GM19395 (cell line): Measurements from ENCODE around the gene ATP13A2.
"Not testable (repeated sequence)": the region's sequence is repeated elsewhere in the genome, so short reads cannot be mapped to it uniquely, and the experiment has no call there.

ENCODE experiments used
- ATAC-seq: cut with Tn5 transposase; IDR thresholded peaks from one replicate; pipeline ENCODE4 v1.9.1; 2021; ENCODE audit warnings: mild to moderate bottlenecking, moderate library complexity; ENCODE audit not compliant: unreplicated experiment

ATP13A2 gene

DNA sequence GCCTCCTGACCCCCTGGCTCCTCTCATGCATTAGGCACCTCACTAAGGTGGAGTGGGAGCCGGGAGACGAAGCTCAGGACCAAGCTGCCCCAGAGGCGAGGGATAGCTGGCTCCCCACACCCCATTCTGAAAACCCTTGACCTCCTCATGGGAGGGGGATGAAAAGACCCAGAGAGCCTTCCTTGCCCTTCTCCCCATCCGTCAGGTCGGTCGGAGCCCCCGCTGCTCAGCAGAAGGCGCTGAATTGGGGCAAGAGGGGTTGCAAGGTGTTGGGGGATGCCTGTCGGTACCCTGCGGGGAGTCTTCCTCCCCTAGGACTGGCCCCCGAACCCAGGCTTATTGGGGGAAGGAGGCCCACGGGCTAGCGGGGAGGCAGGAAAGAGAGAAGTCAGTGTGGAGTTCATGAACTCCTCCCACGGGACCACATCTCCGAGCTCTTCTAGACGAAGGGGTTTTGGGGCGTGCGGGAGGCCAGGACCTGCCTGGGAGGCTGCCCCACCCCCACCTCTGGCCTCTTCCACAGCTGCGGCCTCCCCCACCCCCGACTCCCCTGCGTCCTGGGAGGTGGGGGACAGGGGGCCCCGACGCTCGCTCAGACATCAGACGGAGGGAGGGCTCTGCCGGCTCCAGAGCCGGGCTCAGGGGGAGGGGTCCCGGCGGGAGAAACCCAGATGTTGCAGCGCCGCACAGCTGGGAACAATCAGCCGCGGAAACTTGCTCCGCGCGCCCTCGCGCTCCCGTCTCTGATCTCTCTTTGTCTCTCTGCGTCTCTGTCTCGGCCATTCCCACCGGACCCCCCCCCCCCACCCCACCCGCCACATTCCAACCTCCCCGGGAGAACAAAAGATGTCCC lies 32.0 kb downstream of the ATP13A2 start:
- no peak for ATAC-seq

DNA sequence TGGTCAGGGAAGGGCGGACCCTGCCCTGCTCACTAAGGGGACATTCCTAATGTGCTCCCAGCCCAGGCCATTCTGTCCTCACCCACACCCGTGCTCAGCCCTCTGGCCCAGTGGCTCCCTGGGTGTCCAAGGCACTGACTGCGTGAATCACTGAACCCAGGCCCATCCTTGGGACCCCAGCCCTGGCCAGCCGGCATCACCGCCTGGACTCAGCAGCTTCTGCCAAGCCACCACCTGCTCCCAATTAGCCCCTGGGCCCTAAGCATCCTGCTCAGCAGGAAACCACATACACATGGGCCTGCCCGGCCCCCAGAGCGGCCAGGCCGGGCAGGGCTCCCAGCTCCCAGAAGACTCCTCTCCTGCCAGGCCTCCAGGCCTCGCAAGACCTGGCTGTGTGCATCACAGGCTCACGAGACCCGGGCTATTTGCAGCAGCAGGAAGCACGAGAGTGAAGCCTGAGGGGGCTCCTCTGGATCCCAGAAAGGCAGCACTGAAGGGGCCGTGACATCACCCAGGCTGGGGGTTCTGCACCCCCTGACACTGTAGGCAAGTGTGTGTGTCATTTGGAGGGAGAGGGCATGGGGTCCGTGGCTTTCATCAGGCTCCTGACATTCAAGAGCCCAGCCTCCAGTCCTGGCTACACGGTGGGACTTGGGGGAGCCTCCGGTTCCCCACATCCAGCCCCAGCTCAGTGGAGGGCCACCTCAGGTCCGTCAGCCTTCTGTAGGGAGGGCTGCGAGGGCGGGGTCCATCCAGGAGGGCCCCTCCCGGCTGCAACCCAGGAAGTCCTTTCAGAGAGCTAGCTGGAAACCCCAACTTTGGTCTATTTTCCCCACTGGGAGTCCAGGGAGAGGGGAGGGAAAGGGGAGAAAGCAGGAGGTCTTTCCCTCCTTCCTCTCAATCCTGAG lies 32.9 kb downstream of the ATP13A2 start:
- no peak for ATAC-seq

DNA sequence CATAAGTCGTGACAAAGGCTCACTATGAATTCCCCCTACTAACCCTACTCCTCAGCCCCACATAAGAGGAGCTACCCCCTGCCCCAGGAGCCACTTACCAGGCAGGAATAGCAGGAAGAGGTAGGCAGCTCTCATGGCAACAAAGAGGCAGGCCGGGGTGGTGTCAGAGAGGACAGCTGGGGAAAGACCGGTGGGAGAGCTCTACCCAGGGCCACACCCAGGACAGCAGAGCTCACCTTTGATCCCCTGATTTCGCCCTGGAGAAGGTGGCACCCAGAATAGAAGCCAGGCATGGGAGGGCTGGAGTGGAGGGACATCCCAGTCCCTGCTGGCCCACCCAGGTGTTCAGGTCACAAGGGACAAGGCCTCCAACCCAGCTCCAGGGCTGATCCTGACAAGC lies 33.6 kb downstream of the ATP13A2 start:
- ATAC-seq = no peak

DNA sequence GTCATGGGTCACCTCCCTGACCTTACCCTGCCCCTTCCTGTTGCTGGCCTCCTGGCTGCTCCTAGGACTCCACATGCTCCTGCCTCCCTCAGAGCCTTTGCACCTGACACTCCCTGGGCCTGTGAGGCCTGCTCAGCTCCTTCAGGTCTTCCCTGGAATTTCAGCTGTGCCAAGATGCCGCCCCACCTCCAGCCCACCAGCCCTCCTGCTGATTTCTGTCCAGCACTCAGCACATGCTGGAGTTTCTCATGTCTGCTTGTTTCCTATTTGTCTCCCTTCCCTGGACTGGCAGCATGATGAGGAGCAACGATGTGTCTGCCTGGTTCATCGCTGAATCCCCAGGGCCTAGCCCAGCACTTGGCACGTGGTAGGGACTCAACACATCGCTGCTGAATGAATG lies 34.4 kb downstream of the ATP13A2 start:
- no peak for ATAC-seq

DNA sequence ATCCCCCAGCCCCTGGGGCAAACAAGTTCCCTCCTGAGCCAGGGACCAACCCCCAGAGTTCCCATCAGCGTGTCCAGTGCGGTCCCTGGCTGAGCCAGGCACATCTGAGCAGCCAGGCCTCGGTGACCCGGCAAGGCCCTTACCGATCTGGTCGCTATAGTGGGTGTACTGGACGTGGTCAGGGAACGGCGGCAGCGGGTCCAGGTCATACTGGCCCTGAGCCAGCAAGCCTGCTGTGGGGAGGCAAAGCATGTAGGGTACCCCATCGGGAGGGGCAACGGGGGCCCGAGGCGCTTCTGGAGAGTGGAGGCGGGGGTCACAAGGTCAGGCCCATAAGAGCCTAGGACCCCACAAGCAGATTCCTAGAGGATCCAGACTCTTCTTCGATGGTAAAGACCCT lies 34.8 kb downstream of the ATP13A2 start:
- no peak for ATAC-seq

DNA sequence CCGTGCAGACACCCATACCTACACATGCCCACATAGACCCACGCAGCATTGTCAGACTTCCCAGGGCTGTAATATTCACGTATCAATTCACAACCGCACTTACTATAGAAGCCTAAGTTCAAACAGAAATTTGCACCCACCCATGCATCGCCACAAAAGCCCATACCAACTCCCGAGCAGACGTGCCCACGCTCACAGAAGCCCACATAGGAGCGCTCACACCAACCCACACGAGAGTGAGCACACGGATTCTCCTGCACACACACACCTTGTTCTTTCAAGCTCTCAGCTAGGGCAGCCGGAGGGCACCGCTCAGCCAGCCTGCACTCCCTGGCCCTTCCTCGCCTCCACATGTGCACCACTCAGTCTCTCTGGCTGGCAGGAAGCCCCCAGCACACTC lies 35.9 kb downstream of the ATP13A2 start:
- ATAC-seq = no peak

DNA sequence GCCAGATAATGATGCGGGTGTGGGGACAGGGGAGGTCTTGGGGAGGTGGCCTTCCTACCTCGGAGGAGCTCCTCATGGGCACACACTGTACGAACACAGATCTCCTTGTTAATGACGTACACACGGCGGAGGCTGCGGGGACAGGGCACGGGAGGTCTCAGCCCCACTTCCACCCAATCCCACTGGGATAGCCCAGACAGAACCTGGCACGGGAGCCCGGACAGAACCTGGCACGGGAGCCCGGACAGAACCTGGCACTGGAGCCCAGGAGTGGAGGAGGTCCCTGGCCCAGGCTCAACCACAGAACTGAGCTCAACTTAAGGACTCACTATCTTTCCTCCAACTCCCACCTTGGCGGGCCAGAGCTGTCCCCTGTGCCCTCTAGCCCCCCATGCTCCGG lies 36.5 kb downstream of the ATP13A2 start:
- no peak for ATAC-seq

DNA sequence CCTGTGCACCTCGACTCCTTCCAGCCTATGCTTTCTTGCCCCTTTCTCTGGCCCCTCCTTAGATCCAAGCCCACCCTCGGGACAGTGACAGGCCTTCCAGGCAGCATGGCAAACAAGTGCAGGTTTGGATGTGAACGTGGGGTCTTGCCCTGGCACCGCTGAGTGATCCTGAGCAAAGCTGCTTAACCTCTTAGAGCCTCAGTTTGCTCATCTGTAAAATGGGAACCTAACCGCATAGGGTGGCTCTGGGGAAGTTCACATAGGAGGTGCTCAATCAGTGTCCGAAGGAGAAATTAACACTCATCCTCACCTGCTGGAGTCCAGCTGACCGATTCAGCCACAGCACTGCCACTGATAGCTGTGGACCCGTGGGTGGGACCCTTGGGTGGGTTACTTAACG lies 38.5 kb downstream of the ATP13A2 start:
- ATAC-seq = no peak

DNA sequence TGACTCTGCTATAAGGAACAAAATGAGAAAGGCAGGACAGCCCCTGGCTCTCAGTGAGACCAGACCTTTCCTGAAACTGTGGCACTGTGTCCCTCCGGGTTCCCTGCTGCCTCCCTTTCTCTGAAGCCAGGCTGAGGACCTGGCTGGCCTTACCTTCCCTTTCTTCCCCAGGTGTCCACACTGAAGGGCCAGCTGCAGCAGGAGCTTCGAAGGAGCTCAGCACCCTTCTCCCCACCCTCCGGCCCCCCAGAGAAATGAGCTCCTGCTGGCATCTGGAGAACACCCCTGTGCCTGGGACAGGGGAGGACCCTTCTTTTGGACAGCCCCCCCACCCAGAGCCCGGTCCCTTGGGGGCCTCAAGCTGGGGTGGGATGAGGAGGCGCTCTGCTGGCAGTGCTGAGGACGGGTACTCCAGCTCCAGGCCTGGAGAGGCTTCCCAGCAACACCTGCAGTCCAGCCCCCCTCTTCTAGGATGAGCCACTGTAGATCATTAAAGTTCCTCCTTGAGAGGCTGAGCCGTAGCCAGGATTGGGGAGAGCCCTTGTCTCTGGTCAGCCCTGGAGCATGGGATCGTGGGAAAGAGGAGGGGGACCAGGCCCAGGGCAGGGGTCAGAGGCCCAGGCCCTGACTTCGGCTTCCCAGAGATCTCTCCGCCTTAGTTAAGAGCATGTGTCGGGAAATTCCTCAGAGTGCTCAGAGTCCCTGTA lies 39.4 kb downstream of the ATP13A2 start:
- no peak for ATAC-seq

DNA sequence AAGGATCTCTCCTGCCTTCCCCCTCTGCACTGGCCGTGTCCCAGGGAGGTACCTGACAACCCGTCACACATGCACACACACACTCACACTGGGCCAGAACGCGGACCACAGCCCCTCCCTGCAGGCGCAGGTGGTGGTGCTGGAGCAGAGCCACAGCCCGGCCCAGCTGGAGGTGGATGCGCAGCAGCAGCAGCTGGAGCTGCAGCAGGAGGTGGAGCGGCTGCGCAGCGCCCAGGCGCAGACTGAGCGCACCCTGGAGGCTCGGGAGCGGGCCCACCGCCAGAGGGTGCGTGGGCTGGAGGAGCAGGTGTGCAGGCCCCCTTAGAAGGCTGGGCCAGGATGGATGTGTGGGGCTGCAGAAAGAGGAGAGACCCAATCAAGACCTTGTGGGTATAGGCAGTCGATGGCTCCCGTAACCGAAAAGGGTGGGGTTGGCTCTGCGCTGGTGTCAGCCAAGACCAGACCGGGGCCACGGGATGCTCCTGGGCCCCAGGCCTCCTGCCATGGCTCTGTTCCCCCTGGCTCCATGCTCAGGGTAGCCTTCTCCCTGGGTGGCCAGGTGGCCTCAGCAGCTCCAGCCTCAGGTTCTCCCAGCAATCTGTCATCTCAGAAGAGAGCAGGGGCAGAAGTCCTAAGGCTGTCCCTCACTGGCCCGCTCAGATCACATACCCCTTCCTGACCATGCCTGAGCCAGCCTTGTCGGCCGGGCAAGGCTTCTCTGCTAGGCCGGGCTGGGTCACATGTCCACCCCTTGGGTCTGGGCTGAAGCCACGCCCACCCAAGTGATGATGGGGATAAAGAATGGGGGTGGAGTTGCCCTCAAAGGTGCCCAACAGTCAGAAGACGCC lies 40.2 kb downstream of the ATP13A2 start:
- no peak for ATAC-seq

DNA sequence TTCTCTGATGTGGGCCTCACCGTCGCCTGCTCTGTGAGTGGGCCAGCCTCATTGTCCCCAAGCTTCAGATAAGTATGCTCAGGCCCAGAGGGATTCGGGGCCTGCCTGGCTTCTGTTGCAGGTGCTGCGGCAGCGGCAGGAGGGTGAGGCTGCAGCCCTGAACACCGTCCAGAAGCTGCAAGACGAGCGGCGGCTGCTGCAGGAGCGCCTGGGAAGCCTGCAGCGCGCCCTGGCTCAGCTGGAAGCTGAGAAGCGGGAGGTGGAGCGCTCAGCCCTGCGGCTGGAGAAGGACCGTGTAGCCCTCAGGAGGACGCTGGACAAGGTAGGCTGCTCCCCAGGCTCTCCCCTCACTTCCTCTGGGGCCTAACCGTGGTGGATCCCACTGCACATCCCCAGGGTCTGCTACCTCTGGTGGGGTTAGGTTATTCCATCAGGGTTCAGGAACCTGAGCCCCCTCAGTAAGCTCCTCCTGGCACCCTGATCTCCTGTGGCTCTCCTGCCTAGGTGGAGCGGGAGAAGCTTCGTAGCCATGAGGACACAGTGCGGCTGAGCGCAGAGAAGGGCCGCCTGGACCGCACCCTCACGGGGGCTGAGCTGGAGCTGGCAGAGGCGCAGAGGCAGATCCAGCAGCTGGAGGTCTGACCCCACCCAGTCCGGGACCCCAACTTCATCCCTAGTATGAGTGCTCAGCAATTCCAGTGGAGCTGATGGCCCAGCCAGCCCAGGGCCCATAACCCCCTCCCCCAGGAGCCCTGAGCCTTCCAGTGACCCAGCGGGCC lies 41.4 kb downstream of the ATP13A2 start:
- no peak for ATAC-seq

DNA sequence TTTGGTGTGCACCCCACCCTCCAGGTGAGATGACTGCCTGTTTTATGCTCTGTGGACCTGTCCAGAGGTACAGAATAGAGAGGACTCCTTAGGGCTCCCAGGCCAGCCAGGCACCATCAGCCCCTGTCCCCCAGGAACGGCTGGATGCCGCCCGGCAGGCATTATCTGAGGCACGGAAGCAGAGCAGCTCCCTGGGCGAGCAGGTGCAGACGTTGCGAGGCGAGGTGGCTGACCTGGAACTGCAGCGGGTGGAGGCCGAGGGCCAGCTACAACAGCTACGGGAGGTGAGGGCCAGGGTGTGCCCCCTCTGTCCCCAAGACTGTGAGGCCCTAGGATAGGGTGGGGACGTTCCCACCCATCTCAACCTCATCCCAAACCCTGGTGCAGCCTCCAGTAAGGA lies 42.1 kb downstream of the ATP13A2 start:
- no peak for ATAC-seq

DNA sequence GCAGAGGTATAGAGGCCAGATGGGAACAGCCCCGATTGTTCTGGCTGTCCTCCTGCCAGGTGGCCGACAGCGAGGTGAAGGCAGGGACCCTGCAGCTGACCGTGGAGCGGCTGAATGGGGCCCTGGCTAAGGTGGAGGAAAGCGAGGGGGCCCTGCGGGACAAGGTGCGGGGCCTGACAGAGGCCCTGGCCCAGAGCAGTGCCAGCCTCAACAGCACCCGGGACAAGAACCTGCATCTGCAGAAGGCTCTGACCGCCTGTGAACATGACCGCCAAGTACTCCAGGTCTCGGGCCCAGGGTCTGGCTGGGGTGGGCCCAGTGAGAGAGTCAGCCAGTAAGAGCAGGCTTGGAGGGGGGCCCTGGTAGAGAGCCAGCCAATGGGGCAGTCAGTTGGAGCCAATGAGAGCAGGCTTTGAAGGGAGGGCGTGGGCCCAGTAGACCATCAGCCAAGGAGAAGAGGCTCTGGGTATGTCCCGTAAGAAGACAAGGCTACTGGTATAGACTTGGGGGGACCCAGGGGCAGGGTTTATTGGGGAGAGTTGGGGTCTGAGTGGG lies 42.6 kb downstream of the ATP13A2 start:
- no peak for ATAC-seq

DNA sequence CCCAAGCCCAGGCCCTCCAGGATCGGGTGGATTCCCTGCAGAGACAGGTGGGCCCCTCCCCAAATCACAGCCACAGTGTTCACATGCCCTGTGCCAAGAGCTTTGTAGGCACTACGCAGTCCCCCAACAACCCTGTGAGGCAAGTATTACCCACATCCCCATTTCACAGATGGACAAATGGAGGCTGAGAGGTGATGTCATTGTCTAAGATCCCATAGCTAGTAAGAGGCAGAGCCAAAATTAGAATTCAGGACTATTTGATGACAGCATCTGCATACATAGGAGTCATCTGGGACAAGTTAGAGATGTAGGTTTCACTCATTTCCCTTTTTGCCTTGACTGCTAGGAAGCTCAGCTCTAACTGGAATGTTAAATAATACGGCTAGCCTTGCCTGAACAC lies 43.4 kb downstream of the ATP13A2 start:
- no peak for ATAC-seq

DNA sequence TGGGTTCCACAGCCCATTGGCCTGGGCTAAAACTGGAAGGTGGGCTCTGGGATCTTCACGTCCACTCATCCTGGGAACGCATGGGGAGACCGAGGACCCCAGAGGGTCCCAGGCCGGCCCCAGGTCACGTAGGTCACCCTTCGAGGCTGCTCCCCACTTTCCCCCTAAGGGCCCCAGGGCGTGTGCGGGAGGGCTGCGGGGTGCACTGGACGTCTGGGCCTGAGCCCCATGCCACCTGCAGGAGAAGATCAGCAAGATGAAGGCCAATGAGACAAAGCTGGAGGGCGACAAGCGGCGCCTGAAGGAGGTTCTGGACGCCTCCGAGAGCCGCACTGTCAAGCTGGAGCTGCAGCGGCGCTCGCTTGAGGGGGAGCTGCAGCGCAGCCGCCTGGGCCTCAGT lies 43.8 kb downstream of the ATP13A2 start:
- no peak for ATAC-seq

DNA sequence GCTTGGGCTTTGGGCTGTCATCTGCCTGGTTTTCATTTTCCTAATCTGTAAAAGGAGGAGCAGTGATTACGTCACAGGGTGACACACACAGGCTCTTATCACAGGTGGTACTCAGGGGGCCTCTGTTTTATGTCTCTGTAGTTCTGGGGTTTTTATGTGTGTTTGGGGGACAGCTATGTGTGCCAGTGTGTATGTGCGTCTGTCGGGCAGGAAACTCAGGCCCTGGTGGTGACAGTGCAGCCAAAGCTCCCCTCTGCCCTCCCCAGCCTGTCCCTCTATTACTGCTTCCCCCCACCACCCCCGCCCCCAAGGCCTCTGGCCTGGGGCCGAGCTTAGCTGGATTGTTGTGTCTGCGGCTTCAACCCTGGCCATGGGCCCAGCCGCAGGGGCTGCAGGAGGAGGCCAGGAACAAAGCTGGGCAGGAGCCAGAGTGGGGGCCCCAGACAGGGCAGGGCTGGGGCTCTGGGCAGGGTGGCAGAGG lies 44.6 kb downstream of the ATP13A2 start:
- no peak for ATAC-seq

DNA sequence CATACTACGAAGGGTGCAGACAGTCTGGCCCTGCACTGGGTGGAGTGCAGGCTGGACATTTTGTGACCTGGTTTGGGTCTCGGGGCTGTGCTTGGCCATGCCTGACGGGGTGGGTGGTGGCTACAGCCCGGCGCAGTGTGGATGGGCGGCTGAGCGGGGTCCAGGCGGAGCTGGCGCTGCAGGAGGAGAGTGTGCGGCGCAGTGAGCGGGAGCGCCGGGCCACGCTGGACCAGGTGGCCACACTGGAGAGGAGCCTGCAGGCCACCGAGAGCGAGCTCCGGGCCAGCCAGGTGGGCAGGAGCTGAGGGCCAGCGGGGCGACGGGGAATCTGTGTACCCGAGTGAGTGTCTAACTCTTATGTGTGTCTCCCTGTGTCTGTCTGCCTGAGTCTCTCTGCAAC lies 45.4 kb downstream of the ATP13A2 start:
- ATAC-seq = no peak

DNA sequence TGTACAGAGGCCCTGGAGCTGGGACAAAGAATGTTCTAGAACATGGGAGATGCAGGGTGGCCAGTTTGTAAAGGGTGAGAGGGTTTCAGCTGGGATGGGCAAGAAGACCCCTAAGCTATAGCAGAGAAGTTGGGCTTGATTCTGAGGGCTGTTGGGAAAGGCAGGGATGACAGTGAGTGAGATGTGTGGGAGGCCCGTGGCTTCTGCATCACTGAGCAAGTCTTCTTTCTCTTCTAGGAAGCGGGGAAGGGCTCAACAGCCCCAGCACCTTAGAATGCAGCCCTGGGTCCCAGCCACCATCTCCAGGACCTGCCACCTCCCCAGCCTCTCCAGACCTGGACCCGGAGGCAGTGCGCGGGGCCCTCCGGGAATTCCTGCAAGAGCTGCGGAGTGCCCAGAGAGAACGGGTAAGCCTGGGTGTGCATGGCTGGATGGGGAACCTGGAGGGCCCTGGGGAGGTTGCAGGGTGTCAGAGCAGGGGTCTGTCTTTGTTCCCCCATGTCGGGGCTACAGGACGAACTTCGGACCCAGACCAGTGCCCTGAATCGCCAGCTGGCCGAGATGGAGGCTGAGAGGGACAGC lies 46.2 kb downstream of the ATP13A2 start:
- no peak for ATAC-seq

DNA sequence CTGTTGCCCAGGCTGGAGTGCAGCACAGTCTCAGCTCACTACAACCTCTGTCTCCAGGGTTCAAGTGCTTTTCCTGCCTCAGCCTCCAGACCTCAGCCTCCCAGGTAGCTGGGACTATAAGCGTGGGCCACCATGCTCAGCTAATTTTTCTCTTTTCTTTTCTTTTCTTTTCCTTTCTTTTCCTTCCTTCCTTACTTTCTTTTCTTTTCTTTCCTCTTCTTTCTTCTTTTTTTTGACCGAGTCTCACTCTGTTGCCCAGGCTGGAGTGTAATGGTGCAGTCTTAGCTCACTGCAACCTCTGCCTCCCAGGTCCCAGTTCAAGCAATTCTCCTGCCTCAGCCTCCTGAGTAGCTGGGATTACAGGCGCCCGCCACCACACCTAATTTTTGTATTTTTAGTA lies 47.6 kb downstream of the ATP13A2 start:
- not testable (repeated sequence) for ATAC-seq
